DND-41 (cell line): Measurements from ENCODE around the gene TCHH.

Experiments
- ATAC-seq: fragments of 200-7000 bp; cut with Tn5 transposase; 3 replicates; pipeline ENCODE4 v1.9.1; 2021; ENCODE audit warnings: low read depth; ENCODE audit not compliant: insufficient read depth
- DNase-seq: peaks from one replicate; pipeline ENCODE4 v3.0.0-alpha.2; 2020
- H2AFZ ChIP-seq: 2 replicates; pipeline ENCODE4 v1.6.0; 2012; ENCODE audit warnings: low read depth, low read length
- H3K27ac ChIP-seq: 2 replicates; pipeline ENCODE4 v1.5.1; 2012; ENCODE audit warnings: low read length, inconsistent platforms
- H3K27me3 ChIP-seq: fragments of 200-600 bp; sonication (generic); 2 replicates; pipeline ENCODE4 v1.6.0; 2012; ENCODE audit warnings: low read length, mild to moderate bottlenecking, inconsistent platforms; ENCODE audit not compliant: insufficient read depth, poor library complexity
- H3K36me3 ChIP-seq: 2 replicates; pipeline ENCODE4 v1.5.1; 2012; ENCODE audit warnings: low read length, inconsistent platforms; ENCODE audit not compliant: insufficient read depth
- H3K4me1 ChIP-seq: 2 replicates; pipeline ENCODE4 v1.5.1; 2012; ENCODE audit warnings: mild to moderate bottlenecking, low read length; ENCODE audit not compliant: insufficient read depth
- H3K4me2 ChIP-seq: 2 replicates; pipeline ENCODE4 v1.6.0; 2012; ENCODE audit warnings: mild to moderate bottlenecking, moderate library complexity, low read length, inconsistent platforms; ENCODE audit not compliant: insufficient read depth
- H3K4me3 ChIP-seq, 2 experiments: fragments of 200-600 bp in 1 of 2; shearing (Covaris generic) in 1 of 2; 2 replicates each; pipeline ENCODE4 v1.5.1; 2012 to 2016; ENCODE audit warnings: inconsistent platforms in 2 of 2, low read length in 2 of 2, mild to moderate bottlenecking in 2 of 2, low read depth in 1 of 2, moderate library complexity in 1 of 2
- H3K79me2 ChIP-seq: 2 replicates; pipeline ENCODE4 v1.6.0; 2012; ENCODE audit warnings: low read length, inconsistent platforms; ENCODE audit not compliant: insufficient read depth
- H3K9ac ChIP-seq: 2 replicates; pipeline ENCODE4 v1.6.0; 2012; ENCODE audit warnings: low read depth, mild to moderate bottlenecking, inconsistent platforms, low read length, moderate library complexity
- H3K9me3 ChIP-seq: 2 replicates; pipeline ENCODE4 v1.5.1; 2012; ENCODE audit warnings: low read length, moderate library complexity, mild to moderate bottlenecking, inconsistent platforms; ENCODE audit not compliant: insufficient read depth, severe bottlenecking
- H4K20me1 ChIP-seq: 2 replicates; pipeline ENCODE4 v1.6.0; 2012; ENCODE audit warnings: low read length; ENCODE audit not compliant: insufficient read depth
- CTCF ChIP-seq: IDR thresholded peaks from 2 replicates; pipeline ENCODE4 v1.5.1; 2012; ENCODE audit warnings: borderline replicate concordance, low read length, moderate library complexity, mild to moderate bottlenecking; ENCODE audit not compliant: poor library complexity, severe bottlenecking; ENCODE audit errors: extremely low read depth
- EZH2 ChIP-seq: IDR thresholded peaks from 3 replicates; pipeline ENCODE4 v1.6.1; 2012; ENCODE audit warnings: borderline replicate concordance, low read depth, mild to moderate bottlenecking, moderate library complexity, low read length, inconsistent platforms; ENCODE audit not compliant: severe bottlenecking

Gene TCHH

DNA sequence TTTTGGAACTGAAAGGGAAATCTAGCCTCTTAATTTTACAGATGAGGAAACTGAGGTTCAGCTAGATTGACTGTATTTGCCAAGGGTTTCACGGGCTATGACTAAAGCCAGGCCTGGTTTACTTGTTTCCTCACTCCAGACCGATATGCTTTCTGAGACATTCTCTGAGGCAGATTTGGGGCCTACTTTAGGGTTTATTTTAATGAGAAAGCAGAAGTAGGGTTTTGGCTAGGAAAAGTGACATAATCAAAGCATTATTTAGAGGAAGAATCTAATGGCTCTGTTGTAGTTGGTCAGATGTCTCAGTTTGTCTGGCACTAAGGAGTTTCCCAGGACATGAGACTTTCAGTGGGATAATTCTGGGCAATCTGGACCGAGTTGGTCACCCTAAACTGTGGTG is 45.3 kb upstream of the TCHH start:
- Histone ChIP-seq H3K27ac (no peak overlapping the region), H3K9ac (no peak overlapping the region), H3K4me1 (peaks cover 3% of the 10 kb centered on the region; the same call in 1 of the 2 replicates), H3K79me2 (no peaks in the 10 kb centered on the region), H4K20me1 (no peaks in the 10 kb centered on the region), H3K27me3 (peaks cover 3% of the 10 kb centered on the region), H2AFZ (no peak overlapping the region), H3K9me3 (no peaks in the 10 kb centered on the region), H3K36me3 (no peaks in the 10 kb centered on the region), H3K4me2 (no peak overlapping the region), H3K4me3 (no peak overlapping the region)
- TF ChIP-seq EZH2 (no peak), CTCF (no peak)
- DNase-seq (no peak), ATAC-seq (no peak)

- DNase-seq: no peak
- Histone ChIP-seq H3K36me3 (no peaks in the 10 kb centered on the region), H2AFZ (no peak within 1 kb of the TSS), H3K4me2 (no peak within 1 kb of the TSS), H3K9me3 (no peaks in the 10 kb centered on the region), H3K4me1 (no peaks in the 10 kb centered on the region), H3K79me2 (no peaks in the 10 kb centered on the region), H3K4me3 (no peak within 1 kb of the TSS), H3K27me3 (peaks cover 3% of the 10 kb centered on the region), H3K9ac (no peak within 1 kb of the TSS), H3K27ac (no peak within 1 kb of the TSS), H4K20me1 (no peaks in the 10 kb centered on the region)
- ATAC-seq: no peak
- TF ChIP-seq CTCF: no peak
- TF ChIP-seq EZH2: no peak
Observed at GRCh38 chr1:152159144-152159543, 43.9 kb upstream of the TCHH start, which contains the start of gene RPTN. TSS of gene RPTN (minus strand) at chr1:152159228. CDS start at chr1:152157889, 1,339 bp downstream.

- no peaks in the 10 kb centered on the region for H3K79me2 ChIP-seq
Observed at GRCh38 chr1:152153996-152154395, 38.8 kb upstream of the TCHH start.

More at GRCh38 chr1:152153996-152154395, 38.8 kb upstream of the TCHH start:
- DNase-seq (no peak), ATAC-seq (no peak)
- Histone ChIP-seq H3K27me3 (peaks cover 3% of the 10 kb centered on the region), H3K27ac (no peak overlapping the region), H3K4me1 (no peaks in the 10 kb centered on the region), H3K4me3 (no peak overlapping the region), H3K9ac (no peak overlapping the region), H4K20me1 (no peaks in the 10 kb centered on the region), H2AFZ (no peak overlapping the region), H3K4me2 (no peak overlapping the region), H3K9me3 (no peaks in the 10 kb centered on the region), H3K36me3 (no peaks in the 10 kb centered on the region)
- no peak for TF ChIP-seq EZH2
- no peak for TF ChIP-seq CTCF
